A549 (cell line): ENCODE measurements around the gene E4F1. TPM values are rescaled to one million over a fixed set of nuclear protein-coding genes. Genes with fewer than 3 reads are reported as not detected.

Source experiments
- ATOH8 ChIP-seq: fragments of 250-450 bp; sonication (Bioruptor Pico); IDR thresholded peaks from 2 replicates; pipeline ENCODE4 v1.5.0; 2020; ENCODE audit warnings: low read depth, mild to moderate bottlenecking, moderate library complexity
- BHLHE40 ChIP-seq: IDR thresholded peaks from 2 replicates; pipeline ENCODE4 v1.6.1; 2012; ENCODE audit warnings: low read depth, low read length, inconsistent platforms
- CBX2 ChIP-seq: fragments of 200-600 bp; sonication (generic); IDR thresholded peaks from 2 replicates; pipeline ENCODE4 v1.6.1; 2016; ENCODE audit warnings: low read depth, mild to moderate bottlenecking, borderline replicate concordance
- CEBPB ChIP-seq, 2 experiments: fragments of >200 bp in 1 of 2; sonication (Bioruptor Twin) in 1 of 2; formaldehyde crosslinking in 1 of 2; IDR thresholded peaks; 2 replicates each; pipeline ENCODE4 v1.6.1; 2012 to 2016
- CHD2 ChIP-seq: fragments of 150-350 bp; IDR thresholded peaks from 2 replicates; pipeline ENCODE4 v1.6.1; 2014; ENCODE audit warnings: low read length; ENCODE audit not compliant: partially characterized antibody
- EHMT2 ChIP-seq: fragments of 200-600 bp; sonication (generic); IDR thresholded peaks from 2 replicates; pipeline ENCODE4 v1.6.1; 2016; ENCODE audit warnings: antibody characterized with exemption, low read depth, mild to moderate bottlenecking, moderate library complexity
- ELK1 ChIP-seq: fragments of 150-350 bp; IDR thresholded peaks from 2 replicates; pipeline ENCODE4 v1.6.1; 2014; ENCODE audit warnings: low read depth, mild to moderate bottlenecking, low read length
- ESRRA ChIP-seq: fragments of 150-350 bp; IDR thresholded peaks from 2 replicates; pipeline ENCODE4 v1.6.1; 2014; ENCODE audit warnings: mild to moderate bottlenecking, low read length, borderline replicate concordance
- FOSL2 ChIP-seq, 2 experiments: fragments of 450-650 bp in 1 of 2; fragments of >200 bp in 1 of 2; sonication (Bioruptor Twin) in 1 of 2; formaldehyde crosslinking; IDR thresholded peaks; 2 replicates each; pipeline versions ENCODE4 v1.5.0 to v1.6.1; 2016 to 2020; ENCODE audit warnings: mild to moderate bottlenecking in 1 of 2, moderate library complexity in 1 of 2
- FOXS1 ChIP-seq: fragments of 250-450 bp; sonication (Bioruptor Pico); IDR thresholded peaks from 2 replicates; pipeline ENCODE4 v1.5.0; 2020; ENCODE audit warnings: mild to moderate bottlenecking, moderate library complexity
- JUN ChIP-seq, 2 experiments: fragments of >200 bp; sonication (Bioruptor Twin); formaldehyde crosslinking; IDR thresholded peaks; 2 replicates in 1 of 2; 3 replicates in 1 of 2; pipeline ENCODE4 v1.6.1; 2016 to 2017
- KDM5A ChIP-seq: fragments of 200-600 bp; sonication (generic); IDR thresholded peaks from 2 replicates; pipeline ENCODE4 v1.6.1; 2016; ENCODE audit warnings: antibody characterized with exemption, mild to moderate bottlenecking
- MAFK ChIP-seq: fragments of 450-650 bp; IDR thresholded peaks from 2 replicates; pipeline ENCODE4 v1.6.1; 2014; ENCODE audit not compliant: partially characterized antibody
- MAX ChIP-seq: IDR thresholded peaks from 2 replicates; pipeline ENCODE4 v1.6.1; 2012
- NFE2L2 ChIP-seq: fragments of 150-350 bp; conservative IDR thresholded peaks from 2 replicates; pipeline ENCODE4 v1.6.1; 2014; ENCODE audit warnings: low read length
- NPAS2 ChIP-seq: fragments of 250-450 bp; sonication (Bioruptor Pico); IDR thresholded peaks from 2 replicates; pipeline ENCODE4 v1.8.0; 2022; ENCODE audit warnings: mild to moderate bottlenecking, moderate library complexity, borderline replicate concordance
- POLR2AphosphoS2 ChIP-seq: conservative IDR thresholded peaks from 2 replicates; pipeline ENCODE4 v1.6.1; 2012; ENCODE audit warnings: low read length, improper control_type of control experiment, inconsistent platforms
- REST ChIP-seq: fragments of 200-600 bp; sonication (generic); IDR thresholded peaks from 2 replicates; pipeline ENCODE4 v1.6.1; 2016; ENCODE audit warnings: antibody characterized with exemption, mild to moderate bottlenecking, moderate library complexity
- SMC3 ChIP-seq: fragments of >200 bp; sonication (Bioruptor Twin); formaldehyde crosslinking; IDR thresholded peaks from 3 replicates; pipeline ENCODE4 v1.6.1; 2018; ENCODE audit warnings: inconsistent platforms
- SREBF2 ChIP-seq: fragments of 450-650 bp; IDR thresholded peaks from 2 replicates; pipeline ENCODE4 v1.6.1; 2014; ENCODE audit warnings: mild to moderate bottlenecking, moderate library complexity
- TFCP2L1 ChIP-seq: fragments of 250-450 bp; sonication (Bioruptor Pico); IDR thresholded peaks from 2 replicates; pipeline ENCODE4 v1.5.0; 2021; ENCODE audit warnings: mild to moderate bottlenecking
- TP53 ChIP-seq: fragments of 250-450 bp; sonication (Bioruptor Pico); IDR thresholded peaks from 2 replicates; pipeline ENCODE4 v1.5.0; 2021; ENCODE audit warnings: mild to moderate bottlenecking, moderate library complexity
- ZNF302 ChIP-seq: fragments of 250-450 bp; sonication (Bioruptor Pico); IDR thresholded peaks from 2 replicates; pipeline ENCODE4 v1.9.0; 2021; ENCODE audit warnings: inconsistent platforms, mild to moderate bottlenecking, moderate library complexity
- polyA plus RNA-seq, 4 experiments: library from polyadenylated mRNA; depleted of rRNA in 3 of 4; stranded (reverse); fragments of >200 nt; fragmentation: RNase III in 1 of 4; extraction: RNeasy Plus Mini Kit Qiagen cat#74134 plus additional on column Dnase treatment in 1 of 4; gene quantifications; 2 replicates in 3 of 4; 3 replicates in 1 of 4; pipeline ENCODE4 v1.2.3, GENCODE V29; 2011 to 2017

Gene E4F1
- polyA plus RNA-seq, 2 of the 4 experiments (the other 2 are of a cell fraction), result 10.4 to 23.3 TPM

- TF ChIP-seq ELK1 (no peak), MAX (peak; percentile 78), EHMT2 (no peak), TP53 (CRISPR knock-in tag) (0 out of 2 replicates have a peak, but pooled peaks have one; percentile 14), ATOH8 (CRISPR knock-in tag) (no peak), MAFK (no peak), FOSL2 (IDR thresholded peaks at IDR 0.05) (no peak), FOSL2 (CRISPR knock-in tag; IDR thresholded peaks at IDR 0.05) (no peak; the same call in 1 of the 2 replicates), TFCP2L1 (CRISPR knock-in tag) (peak; percentile 31; the same call in 1 of the 2 replicates), CBX2 (no peak), ESRRA (peak; percentile 18; the same call in 1 of the 2 replicates), CHD2 (no peak), KDM5A (0 out of 2 replicates have a peak, but pooled peaks have one; percentile 41), JUN (IDR thresholded peaks at IDR 0.05) (peak; percentile 87 to 96), NFE2L2 (no peak), SMC3 (peak; percentile 46; the same call in 2 of the 3 replicates), ZNF302 (CRISPR knock-in tag) (no peak), BHLHE40 (no peak), CEBPB (IDR thresholded peaks at IDR 0.05) (no peak), POLR2AphosphoS2 (peak; percentile 87; the same call in 1 of the 2 replicates), REST (no peak), SREBF2 (no peak), FOXS1 (CRISPR knock-in tag) (no peak), NPAS2 (CRISPR knock-in tag) (no peak)
These were observed 28.1 kb downstream of the E4F1 start, which contains the start of gene ECI1 (continued) for GRCh38 chr16:2251296-2252111.
